Measurements from ENCODE around the gene TMEM139.

- no peak for TF ChIP-seq CTCF (IDR thresholded peaks at IDR 0.05; ENCODE audit: low read depth, low read length)
- TF ChIP-seq EZH2phosphoT487 (IDR thresholded peaks at IDR 0.05; ENCODE audit: low read depth) = no peak
Measured at GRCh38 chr7:143325240-143325639, 40.5 kb downstream of the TMEM139 start.

All from OCI-LY3 (cell line).